ELR (cell line): Measurements from ENCODE around the gene FCGBP.
"Not testable (repeated sequence)": the region's sequence is repeated elsewhere in the genome, so short reads cannot be mapped to it uniquely, and the experiment has no call there.

ENCODE experiments used
- DNase-seq: peaks from one replicate; pipeline ENCODE4 v3.0.0-alpha.2; 2015; ENCODE audit warnings: low read depth

The FCGBP gene

DNA sequence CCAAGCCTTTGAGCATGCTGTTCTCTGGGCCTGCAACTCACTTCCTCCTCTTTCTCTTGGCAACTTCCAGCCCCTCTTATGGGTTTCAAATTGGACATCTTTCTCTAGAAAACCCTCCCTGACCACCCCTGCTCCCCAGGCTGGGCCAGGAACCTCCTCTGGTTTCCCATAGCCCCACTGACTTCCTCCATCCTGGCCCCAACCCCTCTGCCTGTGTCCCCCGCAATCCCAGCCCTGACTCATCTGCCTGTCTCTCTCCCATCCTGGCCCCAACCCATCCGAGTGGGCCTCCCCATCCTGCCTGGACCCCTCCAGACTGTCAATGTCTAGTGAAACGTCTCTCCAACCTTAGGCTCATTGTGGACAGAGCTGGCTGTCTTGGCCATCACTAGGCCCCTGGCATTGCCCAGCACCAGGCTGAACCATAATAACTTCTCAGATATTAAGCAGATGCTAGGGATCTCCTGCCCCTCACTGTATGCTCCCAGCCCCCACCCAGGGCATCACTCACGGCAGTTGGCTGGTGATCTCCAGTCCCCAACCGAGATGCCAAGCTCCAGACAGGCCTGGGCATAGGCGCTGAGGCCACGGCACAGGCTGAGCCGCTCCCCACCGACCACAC, 16.8 kb downstream of the FCGBP start:
- no peak for DNase-seq

DNA sequence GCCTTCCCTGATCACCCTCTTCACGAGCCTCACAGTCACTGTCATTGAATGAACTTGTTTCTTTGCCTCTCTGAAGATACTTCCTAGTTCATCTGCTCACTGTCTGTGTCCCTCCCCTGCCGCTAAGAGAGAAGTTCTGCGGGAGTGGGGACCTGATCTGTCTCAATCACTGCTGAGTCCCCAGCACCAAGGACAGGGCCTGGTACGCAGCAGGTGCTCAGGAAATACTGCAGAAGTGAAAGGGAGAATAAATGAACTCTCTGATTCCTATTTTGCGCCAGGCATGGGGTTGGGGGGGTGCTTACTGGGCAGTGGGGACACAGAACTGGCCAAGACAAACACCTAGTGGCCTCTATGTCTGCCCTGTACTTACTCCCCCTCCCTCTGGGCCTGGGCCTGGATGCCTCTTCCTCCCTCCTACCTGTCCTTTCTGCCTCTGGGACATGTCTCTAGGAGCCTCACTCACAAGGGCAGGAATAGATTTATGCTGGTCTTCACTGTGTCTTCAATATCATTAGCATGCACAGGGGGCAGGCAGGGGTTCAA, 17.5 kb downstream of the FCGBP start:
- DNase-seq, result no peak

DNA sequence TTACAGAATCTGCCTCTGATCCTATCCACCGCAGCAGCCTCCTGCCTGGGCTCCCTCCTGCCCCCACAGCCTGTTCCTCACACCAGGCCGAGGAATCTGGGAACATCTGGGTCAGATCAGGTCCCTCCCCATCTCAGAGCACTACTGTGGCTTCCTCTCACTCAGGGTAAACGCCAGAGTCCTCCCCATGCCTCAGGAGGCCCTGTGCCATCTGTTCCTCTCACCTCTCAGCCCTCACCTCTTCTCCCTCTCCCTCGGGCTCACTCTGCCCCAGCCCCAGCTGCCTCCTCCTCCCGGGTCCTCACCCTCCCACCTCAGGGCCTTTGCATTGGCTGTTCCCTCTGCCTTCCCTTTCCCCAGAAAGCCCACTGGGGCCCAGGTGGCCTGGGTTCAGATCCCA, 18.2 kb downstream of the FCGBP start:
- no peak for DNase-seq

DNA sequence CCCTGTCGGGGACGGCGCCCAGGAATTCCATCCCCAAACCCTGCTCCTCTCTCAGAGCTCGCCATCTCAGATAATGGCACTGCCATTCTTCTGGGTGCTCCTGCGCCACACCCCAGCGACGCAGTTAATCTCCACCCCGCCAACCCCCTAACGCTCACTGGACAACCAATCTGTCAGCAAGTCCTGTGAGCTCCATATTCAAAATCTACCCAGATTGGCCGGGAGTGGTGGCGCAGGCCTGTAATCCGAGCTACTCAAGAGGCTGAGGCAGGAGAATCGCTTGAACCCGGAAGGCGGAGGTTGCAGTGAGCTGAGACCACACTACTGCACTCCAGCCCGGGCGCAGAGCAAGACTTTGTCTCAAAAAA, 18.6 kb downstream of the FCGBP start:
- DNase-seq, result no peak

DNA sequence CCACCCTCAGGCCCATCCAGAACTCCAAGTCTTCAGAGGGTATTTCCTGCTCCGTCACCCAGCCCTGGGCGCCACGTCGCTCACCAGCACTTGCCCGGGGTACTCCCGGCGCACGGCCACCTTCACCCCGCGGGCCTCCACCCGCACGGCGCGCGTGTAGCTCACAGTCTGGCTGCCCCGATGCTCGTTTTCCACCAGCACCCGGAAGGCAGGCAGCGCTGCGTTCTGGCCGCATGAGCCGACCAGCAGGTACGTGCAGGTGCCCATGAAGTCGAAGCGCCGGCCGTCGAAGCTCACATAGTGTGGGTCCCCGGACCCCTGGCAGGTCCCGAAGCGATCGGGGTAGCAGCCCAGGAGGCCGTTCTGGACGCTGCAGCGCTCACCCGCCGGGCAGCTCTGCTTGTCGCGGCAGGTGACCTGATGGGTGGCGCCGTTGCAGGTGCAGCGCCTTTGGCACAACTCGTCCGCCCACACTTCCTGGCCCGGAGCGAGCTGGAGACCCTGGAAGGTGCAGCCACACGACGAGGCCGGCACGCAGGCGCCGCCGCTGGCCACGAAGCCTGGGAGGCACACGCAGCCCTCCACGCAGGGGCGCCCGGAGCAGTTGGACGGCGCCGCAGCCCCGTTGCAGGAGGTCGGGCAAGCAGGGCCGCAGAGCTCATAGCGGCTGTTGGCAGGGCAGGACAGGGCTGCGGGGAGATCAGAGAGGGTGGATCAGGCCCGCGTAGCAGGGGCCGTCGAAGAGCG, 19.2 kb downstream of the FCGBP start:
- DNase-seq, result no peak

DNA sequence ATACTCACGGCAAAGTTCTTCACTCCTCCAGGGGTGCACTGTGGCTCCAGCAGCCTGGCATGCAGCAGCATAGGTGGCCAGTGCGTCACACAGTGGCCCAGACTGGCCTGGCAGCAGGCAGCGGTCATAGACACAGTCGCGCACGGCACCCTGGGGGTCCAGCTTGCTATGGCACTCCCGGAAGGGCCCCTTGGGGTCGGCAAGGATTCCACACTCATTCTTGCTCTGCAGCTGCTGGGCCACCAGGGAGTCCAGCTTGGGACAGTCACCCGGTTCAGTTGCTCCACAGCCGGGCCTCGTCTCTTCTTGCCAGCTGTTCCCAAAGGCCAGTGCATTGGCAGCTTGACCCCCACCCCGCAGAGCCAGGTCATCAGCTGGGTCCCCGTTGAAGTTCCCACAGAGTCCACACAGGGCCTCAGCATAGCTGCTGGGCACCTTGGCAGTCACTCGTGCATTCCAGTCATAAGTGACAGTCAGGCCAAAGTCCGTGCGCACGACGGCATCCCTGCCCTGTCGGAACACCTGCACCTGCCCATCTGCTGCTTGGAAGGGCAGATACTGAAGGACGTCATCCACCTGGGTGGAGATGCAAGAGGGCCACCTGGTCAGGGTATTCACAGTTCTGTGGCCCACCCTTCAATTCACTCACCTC, 20.6 kb downstream of the FCGBP start:
- DNase-seq, result no peak

DNA sequence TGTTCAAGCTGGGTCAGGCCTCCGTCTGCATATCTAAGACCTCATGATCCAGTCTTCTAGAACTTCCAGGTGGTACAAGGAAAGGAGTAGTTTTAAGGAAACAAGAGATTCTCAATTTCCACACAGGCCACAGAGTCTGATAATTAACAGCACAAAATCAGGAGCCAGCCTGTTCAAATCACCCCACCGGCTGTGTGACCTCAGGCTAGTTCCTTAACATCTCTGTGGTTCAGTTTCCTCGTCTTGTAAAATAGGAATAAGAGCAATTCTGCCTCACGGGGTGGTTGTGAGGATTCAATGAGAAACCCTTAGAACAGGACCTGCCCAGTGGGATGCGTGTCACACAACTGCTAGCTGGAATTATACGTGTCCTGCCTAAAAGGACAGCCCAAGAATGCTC, 25.6 kb downstream of the FCGBP start:
- no peak for DNase-seq

DNA sequence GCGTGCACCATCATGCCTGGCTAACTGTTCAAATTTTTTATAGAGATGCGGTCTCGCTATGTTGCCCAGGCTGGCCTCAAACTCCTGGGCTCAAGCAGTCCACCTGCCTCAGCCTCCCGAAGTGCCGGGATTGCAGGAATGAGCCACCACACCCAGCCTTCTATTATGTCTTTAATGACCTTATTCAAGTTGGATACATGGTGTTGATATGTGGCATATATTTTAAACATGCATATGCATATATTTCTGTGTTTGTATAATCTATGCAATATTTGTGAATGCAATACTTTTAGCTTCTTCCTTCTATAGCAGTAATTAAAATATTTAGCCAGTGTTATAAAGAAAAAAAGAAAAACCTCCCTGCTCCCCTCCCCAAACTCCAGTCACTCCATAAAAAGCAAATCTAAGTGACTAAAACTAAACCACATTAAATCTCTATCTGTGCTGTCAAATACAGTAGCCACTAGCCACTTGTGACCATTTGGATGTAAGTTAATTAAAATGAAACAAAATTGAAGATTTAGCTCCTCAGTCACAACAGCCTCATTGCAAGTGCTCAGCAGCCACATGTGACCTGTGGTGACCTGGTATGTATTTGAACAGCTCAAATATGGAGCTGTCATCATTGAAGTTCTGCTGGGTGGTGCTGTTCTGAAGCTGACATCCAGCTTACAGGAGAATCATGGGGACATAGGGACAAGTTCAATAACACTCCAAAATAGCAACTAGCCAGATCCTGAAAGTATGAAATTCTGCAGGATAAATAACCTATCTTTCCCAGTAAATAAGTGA, 27.4 kb downstream of the FCGBP start:
- no peak for DNase-seq

DNA sequence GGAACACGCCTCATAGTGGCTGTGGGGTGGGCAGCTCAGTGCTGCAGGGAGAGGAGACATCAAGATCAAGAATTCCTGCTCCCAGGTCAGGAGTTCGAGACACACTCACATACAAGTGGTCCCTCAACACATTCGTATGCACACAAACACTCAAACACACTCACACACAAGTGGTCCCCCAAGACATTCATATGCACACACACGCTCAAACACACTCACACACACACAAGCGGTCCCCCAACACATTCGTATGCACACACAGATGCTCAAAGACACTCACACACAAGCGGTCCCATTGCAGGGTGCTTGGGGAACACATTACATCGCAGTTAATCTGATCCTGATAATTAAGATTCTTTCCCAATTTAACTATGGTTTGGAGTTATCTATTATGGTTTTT, 28.2 kb downstream of the FCGBP start:
- DNase-seq, result no peak

DNA sequence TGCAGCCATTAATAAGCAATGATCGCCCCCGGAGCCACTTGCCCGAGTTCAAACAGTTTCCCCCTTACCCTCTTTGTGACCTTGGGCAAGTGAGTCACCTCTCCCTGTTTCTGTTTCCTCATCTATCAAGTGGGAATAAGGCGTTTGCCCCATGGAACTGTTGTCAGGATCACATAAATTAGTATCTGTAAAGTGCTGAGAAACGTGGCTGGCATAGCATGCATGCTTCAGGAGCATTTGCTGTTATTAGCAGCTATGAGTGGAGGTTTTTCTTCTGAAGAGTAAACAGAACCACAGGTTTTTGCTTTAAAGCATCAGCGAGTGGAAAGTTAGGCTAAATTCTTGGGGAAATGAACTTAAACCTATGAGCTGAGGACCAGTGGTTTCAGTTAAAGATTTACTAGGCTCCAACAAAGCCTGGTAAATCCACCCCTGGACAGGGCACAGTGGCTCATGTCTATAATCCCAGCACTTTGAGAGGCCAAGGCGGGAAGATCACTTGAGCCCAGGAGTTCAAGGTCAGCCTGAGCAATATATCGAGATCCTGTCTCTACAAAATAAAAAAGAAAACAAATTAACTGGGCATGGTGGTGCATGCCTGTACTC, 30.8 kb downstream of the FCGBP start:
- not testable (repeated sequence) for DNase-seq

DNA sequence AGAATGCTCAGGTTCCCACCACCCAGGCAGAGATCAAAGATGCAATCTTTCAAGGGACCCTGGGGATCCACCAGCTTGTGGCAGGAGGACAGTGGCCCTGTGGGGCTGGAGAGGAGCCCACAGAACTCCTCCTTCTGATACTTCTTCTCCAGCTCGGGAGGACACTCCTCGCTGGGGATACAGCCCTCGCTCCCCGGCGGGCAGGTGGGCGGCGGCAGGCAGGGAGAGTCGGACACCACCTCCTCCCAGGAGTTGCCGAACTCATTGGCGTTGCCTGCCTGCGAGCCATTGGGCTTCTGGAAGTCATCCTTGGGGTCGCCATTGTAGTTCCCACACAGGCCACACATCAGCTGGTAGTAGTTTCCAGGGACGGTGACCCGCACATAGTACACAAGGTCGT, 32.1 kb downstream of the FCGBP start:
- DNase-seq, result not testable (repeated sequence)

DNA sequence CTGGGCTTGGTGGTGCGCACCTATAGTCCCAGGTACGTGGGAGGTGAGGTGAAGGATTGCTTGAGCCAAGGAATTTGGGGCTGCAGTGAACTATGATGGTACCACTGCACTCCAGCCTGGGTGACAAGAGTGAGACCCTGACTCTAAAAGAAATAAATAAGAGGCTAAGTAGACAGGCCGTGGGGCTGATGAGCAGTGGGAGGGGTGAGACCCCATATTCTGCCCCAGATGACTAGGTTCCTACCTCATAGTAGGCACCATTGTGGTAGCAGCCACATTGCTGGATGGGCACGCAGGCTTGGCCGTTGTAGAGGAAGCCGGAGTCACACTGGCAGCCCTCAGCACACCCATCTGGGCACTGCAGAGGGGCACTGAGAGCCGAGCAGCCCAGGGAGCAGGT, 32.8 kb downstream of the FCGBP start:
- not testable (repeated sequence) for DNase-seq

DNA sequence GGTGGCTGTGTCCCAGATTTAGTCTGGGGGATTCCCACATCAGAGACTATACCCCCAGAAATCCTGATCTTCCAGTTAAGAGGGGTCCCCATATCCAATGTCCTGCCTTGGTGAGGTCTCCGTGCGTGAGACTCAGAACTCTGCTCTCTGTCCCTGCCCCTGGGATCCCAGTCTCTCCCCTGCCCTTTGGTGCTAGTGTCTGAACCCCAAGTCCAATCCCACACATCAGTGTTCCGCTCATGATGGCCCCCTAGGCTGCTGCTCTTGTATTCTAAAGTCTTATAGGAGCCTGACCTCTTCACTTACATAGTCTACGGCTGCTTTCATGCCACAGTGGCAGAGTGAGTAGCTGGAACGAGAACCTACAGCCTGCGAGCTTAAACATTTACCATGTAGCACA, 35.6 kb downstream of the FCGBP start:
- DNase-seq, result not testable (repeated sequence)

DNA sequence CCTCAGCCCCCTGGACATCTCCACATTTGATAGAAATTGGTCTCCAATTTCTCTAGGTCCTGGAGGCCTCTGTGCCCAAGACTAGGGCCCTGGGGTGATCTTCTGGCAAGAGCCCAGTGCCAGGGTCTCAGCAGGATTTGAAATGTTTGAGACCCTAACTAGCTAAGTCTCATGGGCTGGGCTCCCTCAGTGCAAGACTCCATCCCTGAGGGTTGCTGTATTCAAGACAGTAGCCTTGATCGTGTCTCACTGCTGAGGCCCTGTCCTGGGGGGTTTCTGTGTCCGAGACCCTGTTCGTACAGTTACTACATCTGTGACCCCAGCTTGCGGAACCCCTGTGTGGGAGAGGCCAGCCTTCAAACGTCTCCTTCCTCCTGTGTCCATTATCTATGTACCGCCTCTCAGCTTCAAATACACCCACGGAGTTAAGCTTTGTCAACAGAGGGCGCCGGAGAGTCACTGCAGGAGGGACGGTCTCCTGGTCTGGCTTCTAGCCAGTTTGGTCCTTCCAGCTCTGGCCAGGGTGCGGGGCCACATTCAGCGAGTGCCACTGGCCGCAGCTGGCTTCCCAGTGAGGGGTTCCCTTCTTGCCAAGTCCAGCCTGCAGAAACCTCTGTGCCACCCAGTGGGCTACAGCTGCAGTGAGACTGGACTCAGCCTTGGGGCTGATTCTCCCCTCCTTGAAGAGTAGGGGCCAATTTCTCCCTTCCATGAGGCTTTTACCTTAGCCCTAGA, 36.8 kb downstream of the FCGBP start:
- DNase-seq, result peak; percentile 14

DNA sequence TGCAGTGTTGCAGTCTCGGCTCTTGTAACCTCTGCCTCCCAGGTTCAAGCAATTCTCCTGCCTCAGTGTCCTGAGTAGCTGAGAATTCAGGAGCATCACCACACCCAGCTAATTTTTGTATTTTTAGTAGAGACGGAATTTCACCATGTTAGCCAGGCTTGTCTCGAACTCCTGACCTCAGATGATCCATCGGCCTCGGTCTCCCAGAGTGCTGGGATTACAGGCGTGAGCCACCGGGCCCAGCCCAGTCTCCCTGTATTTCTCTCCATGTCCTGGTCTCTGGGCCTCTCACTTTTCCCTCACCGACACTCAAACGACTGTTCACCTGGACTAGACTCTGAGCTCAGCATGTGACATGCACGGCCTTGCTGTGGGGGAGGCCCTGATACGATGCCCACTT, 39.3 kb downstream of the FCGBP start:
- not testable (repeated sequence) for DNase-seq

DNA sequence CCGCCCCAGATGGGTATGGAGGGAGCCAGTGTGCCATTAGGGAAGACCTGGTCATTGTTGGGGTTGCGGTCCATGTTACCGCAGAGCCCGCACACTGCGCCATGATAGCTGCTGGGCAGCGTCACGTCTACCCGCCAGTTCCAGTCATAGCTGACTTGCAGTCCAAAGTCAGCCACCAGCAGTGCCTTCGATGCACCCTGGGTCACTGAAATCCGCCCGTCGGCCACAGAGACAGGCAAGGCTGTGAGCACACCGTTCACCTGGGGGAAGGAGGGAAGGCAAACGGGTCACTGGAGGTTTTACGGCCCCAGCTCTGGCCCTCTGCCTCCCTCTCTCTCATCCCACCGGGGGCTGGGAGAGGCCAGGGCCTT, 40.2 kb downstream of the FCGBP start:
- DNase-seq, result not testable (repeated sequence)

DNA sequence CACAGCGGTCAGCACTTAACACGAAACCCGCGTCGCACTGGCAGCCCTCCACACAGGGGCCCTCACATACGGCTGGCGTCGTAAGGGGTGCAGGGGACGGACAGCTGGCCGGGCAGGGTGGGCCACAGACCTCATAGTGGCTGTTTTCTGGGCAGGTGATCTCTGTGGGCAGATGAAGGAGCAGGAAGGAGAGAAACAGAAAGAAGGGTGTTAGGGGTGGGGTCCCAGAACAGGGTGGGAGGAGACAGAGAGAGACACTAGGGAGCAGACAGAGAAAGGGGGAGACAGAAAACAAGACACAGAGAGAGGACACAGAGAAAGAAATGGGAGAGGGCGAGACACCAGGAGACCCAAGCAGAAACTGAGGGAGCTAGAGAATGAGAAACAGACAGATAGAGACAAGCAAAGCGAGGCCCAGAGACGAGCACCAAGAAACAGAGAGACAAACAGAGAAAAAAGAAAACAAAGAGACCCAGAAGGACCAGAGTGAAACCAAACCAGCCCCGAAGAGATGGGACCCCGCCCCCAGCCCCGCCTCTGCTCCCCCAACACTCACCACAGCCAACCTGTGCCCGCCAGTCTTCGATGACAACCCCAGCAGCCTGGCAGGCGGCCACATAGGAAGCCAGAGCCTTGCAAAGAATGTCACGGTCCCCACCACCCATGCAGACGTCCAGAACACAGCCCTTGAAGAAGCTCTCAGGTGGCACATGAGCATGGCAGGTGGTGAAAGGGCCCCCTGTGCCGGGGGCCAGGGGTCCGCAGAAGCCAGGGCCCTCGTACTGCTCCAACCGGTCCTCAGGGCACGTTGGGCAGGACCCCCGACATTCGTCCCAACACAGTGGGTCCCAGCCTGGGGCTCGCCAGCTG, 40.8 kb downstream of the FCGBP start:
- DNase-seq, result not testable (repeated sequence)

DNA sequence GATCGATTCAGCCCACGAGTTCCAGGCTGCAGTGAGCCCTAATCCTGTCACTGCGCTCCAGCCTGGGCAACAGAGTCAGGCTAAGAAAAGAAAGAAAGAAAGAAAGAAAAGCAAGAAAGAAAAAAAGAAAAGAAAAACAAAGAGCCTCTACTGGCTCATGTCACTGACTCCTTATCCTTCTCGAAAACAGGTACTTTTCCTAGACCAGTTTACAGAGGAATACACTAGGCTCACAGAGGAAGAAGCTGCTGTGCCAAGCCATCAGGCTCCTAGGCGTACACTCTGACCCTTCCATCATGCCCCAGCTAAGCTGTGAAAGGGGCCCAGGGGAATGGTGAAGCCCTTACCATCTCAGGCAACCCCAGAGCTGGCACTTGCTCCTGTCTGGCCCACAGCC, 41.9 kb downstream of the FCGBP start:
- DNase-seq, result not testable (repeated sequence)

DNA sequence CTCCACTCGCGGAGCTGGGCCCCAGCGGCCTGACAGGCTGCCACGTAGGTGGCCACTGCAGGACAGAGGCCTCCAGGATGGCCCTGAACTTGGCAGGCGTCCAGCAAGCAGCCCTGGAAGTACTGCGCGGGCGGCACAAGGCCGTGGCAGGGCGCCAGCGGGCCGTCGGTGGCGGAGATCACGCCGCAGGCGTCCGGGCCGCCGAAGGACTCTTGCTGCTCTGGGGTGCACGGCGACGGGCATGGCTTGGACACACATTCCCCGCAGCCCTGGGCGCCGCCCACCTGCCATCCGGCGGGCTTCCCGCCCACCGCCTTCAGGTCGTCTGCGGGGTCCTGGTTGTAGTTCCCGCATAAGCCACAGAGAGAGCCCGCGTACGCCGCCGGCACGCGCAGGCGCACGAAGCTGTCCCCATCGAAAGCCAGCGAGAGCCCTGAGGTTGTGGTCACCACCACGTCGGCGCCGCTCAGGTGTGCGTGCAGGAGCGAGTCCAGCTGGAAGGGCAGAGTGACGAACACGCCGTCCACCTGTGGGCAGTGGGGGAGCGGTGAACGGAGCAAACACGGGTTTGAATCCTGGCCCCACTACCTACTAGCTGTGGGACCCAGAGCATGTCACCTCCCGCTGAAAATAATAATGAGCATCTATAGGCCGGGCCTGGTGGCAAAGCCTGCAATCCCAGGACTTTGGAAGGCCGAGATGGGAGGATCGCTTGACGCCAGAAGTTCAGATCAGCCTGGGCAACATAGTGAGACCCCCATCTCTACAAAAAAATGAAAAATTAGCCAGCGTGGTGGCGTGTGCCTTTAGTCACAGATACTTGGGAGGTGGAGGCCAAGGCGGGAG, 42.6 kb downstream of the FCGBP start:
- DNase-seq, result not testable (repeated sequence)
